NCI-H510A (cell line): ENCODE results near the gene ARHGAP31.
"Not testable (repeated sequence)": the region's sequence is repeated elsewhere in the genome, so short reads cannot be mapped to it uniquely, and the experiment has no call there.

Source experiments
- DNase-seq: peaks from one replicate; lab custom pipeline; 2025; lab: John Stamatoyannopoulos, UW

Gene ARHGAP31

GRCh38 chr3:119295816-119296726 lies 1.9 kb downstream of the ARHGAP31 start:
- no peak for DNase-seq

- no peak for DNase-seq
Observed at GRCh38 chr3:119296727-119297122, 2.5 kb downstream of the ARHGAP31 start.

GRCh38 chr3:119297169-119297568 lies 3.0 kb downstream of the ARHGAP31 start:
- DNase-seq = no peak

GRCh38 chr3:119298565-119298941 lies 4.4 kb downstream of the ARHGAP31 start:
- no peak for DNase-seq

- DNase-seq = no peak
Observed at GRCh38 chr3:119300991-119301391, 6.8 kb downstream of the ARHGAP31 start.

- DNase-seq = no peak
Observed at GRCh38 chr3:119301662-119302061, 7.5 kb downstream of the ARHGAP31 start.

- no peak for DNase-seq
Observed at GRCh38 chr3:119302697-119303551, 8.7 kb downstream of the ARHGAP31 start.

- DNase-seq = no peak
Observed at GRCh38 chr3:119304201-119304713, 10.1 kb downstream of the ARHGAP31 start.

GRCh38 chr3:119305286-119305685 lies 11.1 kb downstream of the ARHGAP31 start:
- DNase-seq = no peak

- DNase-seq = not testable (repeated sequence)
Observed at GRCh38 chr3:119306378-119306777, 12.2 kb downstream of the ARHGAP31 start.

GRCh38 chr3:119308355-119308754 lies 14.2 kb downstream of the ARHGAP31 start:
- DNase-seq = no peak

- DNase-seq = no peak
Observed at GRCh38 chr3:119309591-119309990, 15.4 kb downstream of the ARHGAP31 start.

GRCh38 chr3:119310071-119310470 lies 15.9 kb downstream of the ARHGAP31 start:
- no peak for DNase-seq

- no peak for DNase-seq
Observed at GRCh38 chr3:119311081-119311925, 17.1 kb downstream of the ARHGAP31 start.

- DNase-seq = no peak
Observed at GRCh38 chr3:119313461-119313860, 19.3 kb downstream of the ARHGAP31 start.

GRCh38 chr3:119314821-119315220 lies 20.6 kb downstream of the ARHGAP31 start:
- no peak for DNase-seq

- DNase-seq = no peak
Observed at GRCh38 chr3:119315600-119316312, 21.6 kb downstream of the ARHGAP31 start.

GRCh38 chr3:119316313-119316670 lies 22.1 kb downstream of the ARHGAP31 start:
- DNase-seq = no peak

- no peak for DNase-seq
Observed at GRCh38 chr3:119318876-119319275, 24.7 kb downstream of the ARHGAP31 start.

- DNase-seq = no peak
Observed at GRCh38 chr3:119319311-119319710, 25.1 kb downstream of the ARHGAP31 start.

- not testable (repeated sequence) for DNase-seq
Observed at GRCh38 chr3:119320785-119321184, 26.6 kb downstream of the ARHGAP31 start.
